OCI-LY1 (cell line): ENCODE measurements around the gene ATP11A.

Experiments
- CTCF ChIP-seq: fragments of 200-600 bp; sonication (generic), shearing (Covaris generic); IDR thresholded peaks from 2 replicates; pipeline ENCODE4 v1.5.1; 2017; ENCODE audit warnings: mild to moderate bottlenecking, antibody characterized with exemption, low read length, moderate library complexity, mixed read lengths
- EZH2 ChIP-seq: fragments of 200-600 bp; sonication (generic), shearing (Covaris generic); IDR thresholded peaks from 2 replicates; pipeline ENCODE4 v1.8.0; 2017; ENCODE audit warnings: borderline replicate concordance, mixed run types, mild to moderate bottlenecking, antibody characterized with exemption, low read length, moderate library complexity, mixed read lengths

DNA sequence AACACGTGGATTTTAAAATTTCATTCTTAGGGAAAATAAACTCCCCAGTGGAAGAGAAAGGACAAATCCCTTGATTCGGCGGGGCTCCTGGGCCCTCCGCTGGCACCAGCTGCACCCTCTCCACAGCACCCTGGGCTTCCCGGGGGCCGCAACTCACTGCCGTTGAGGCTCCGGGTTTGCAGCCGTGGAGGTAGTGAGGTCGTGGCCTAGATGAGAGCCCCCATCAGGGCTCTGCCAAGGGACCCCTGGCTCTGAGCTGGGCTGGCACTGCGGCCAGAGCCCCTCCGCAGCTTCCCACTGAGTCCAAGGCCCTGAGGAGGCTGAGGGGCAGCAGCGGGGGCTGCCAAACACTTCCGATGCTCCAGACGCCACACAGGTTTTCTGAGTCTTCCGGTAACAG, 145.5 kb downstream of the ATP11A start:
- TF ChIP-seq CTCF = no peak
- no peak for TF ChIP-seq EZH2
